ENCODE results near the gene ARHGAP11A. TPM values are rescaled to one million over a fixed set of nuclear protein-coding genes. Genes with fewer than 3 reads are reported as not detected.

Gene ARHGAP11A
- total and polyA plus RNA-seq, 2 of the 13 experiments (the other 11 are each of a cell fraction or from before 2014, with no cell fraction given), result 5.1 to 46.3 TPM

- no peak for TF ChIP-seq HMGXB3 (CRISPR knock-in tag; IDR thresholded peaks at IDR 0.05; ENCODE audit: borderline replicate concordance)
- no peak for TF ChIP-seq ZNF337 (CRISPR knock-in tag; IDR thresholded peaks at IDR 0.05; ENCODE audit: borderline replicate concordance, low read depth)
- TF ChIP-seq EED (CRISPR knock-in tag; IDR thresholded peaks at IDR 0.05), result no peak
- peak; percentile 52; the same call in 1 of the 2 replicates for TF ChIP-seq ZNF503 (CRISPR knock-in tag; IDR thresholded peaks at IDR 0.05)
- peak; percentile 42; the same call in 1 of the 2 replicates for TF ChIP-seq ZNF280D (CRISPR knock-in tag; IDR thresholded peaks at IDR 0.05)
- TF ChIP-seq FOXA3 (CRISPR knock-in tag; IDR thresholded peaks at IDR 0.05), result peak; percentile 63
- TF ChIP-seq ZNF224 (CRISPR knock-in tag; IDR thresholded peaks at IDR 0.05), result no peak
- TF ChIP-seq DR1 (CRISPR knock-in tag; IDR thresholded peaks at IDR 0.05), result no peak
- TF ChIP-seq PAX8 (CRISPR knock-in tag; IDR thresholded peaks at IDR 0.05; ENCODE audit: borderline replicate concordance), result no peak
- TF ChIP-seq ZNF331 (CRISPR knock-in tag; IDR thresholded peaks at IDR 0.05), result peak; percentile 58; the same call in 1 of the 2 replicates
- peak; percentile 86 for TF ChIP-seq ARID5B (CRISPR knock-in tag; IDR thresholded peaks at IDR 0.05)
- TF ChIP-seq SAP130 (CRISPR knock-in tag; IDR thresholded peaks at IDR 0.05; ENCODE audit: low read depth), result peak; percentile 63
- TF ChIP-seq NCOA2 (CRISPR knock-in tag; IDR thresholded peaks at IDR 0.05), result peak; percentile 68
- peak; percentile 97 for TF ChIP-seq CEBPG (CRISPR knock-in tag; IDR thresholded peaks at IDR 0.05)
- TF ChIP-seq TEAD3 (CRISPR knock-in tag; optimal IDR thresholded peaks at IDR 0.05; ENCODE audit: borderline replicate concordance), result peak; percentile 22
- peak; percentile 55 for TF ChIP-seq FOSL2 (CRISPR knock-in tag; IDR thresholded peaks at IDR 0.05)
- no peak for TF ChIP-seq FOXA1 (IDR thresholded peaks at IDR 0.05)
- TF ChIP-seq FOXA1 (CRISPR knock-in tag; IDR thresholded peaks at IDR 0.05), result peak; percentile 70
Observed at GRCh38 chr15:32677238-32677750, 62.0 kb downstream of the ARHGAP11A start (continued).

Measured in HepG2 (cell line).